GM23248 (cell line): ENCODE data around the gene SIVA1. TPM values are rescaled to one million over a fixed set of nuclear protein-coding genes. Genes with fewer than 3 reads are reported as not detected.

Experiments used
- DNase-seq: peaks from one replicate; pipeline ENCODE4 v3.0.0-alpha.2; 2015
- H2AFZ ChIP-seq: fragments of 200-600 bp; sonication (generic); 2 replicates; pipeline ENCODE4 v1.6.1; 2016; ENCODE audit warnings: antibody characterized with exemption
- H3F3A ChIP-seq: fragments of 200-600 bp; sonication (generic); 2 replicates; pipeline ENCODE4 v1.6.1; 2016; ENCODE audit warnings: mild to moderate bottlenecking, antibody characterized with exemption, mixed run types; ENCODE audit not compliant: insufficient read depth
- H3K27ac ChIP-seq: fragments of 200-600 bp; sonication (generic); 2 replicates; pipeline ENCODE4 v1.5.1; 2016; ENCODE audit warnings: mild to moderate bottlenecking
- H3K27me3 ChIP-seq: fragments of 200-600 bp; sonication (generic); replicated peaks from 2 replicates; pipeline ENCODE4 v1.6.1; 2016; ENCODE audit warnings: mild to moderate bottlenecking; ENCODE audit not compliant: insufficient read depth
- H3K36me3 ChIP-seq: fragments of 200-600 bp; sonication (generic); 2 replicates; pipeline ENCODE4 v1.6.1; 2016; ENCODE audit warnings: low read depth, mild to moderate bottlenecking
- H3K4me1 ChIP-seq: fragments of 200-600 bp; sonication (generic); 2 replicates; pipeline ENCODE4 v1.6.1; 2016; ENCODE audit warnings: mild to moderate bottlenecking; ENCODE audit not compliant: insufficient read depth
- H3K4me2 ChIP-seq: fragments of 200-600 bp; sonication (generic); one replicate; pipeline ENCODE4 v1.6.1; 2016; ENCODE audit warnings: mild to moderate bottlenecking; ENCODE audit not compliant: unreplicated experiment
- H3K4me3 ChIP-seq: fragments of 200-600 bp; sonication (generic); 2 replicates; pipeline ENCODE4 v1.5.1; 2016; ENCODE audit warnings: mild to moderate bottlenecking
- H3K79me2 ChIP-seq: fragments of 200-600 bp; sonication (generic); 2 replicates; pipeline ENCODE4 v1.6.1; 2016; ENCODE audit warnings: mild to moderate bottlenecking; ENCODE audit not compliant: insufficient read depth
- H3K9ac ChIP-seq: fragments of 200-600 bp; sonication (generic); 2 replicates; pipeline ENCODE4 v1.6.1; 2016; ENCODE audit warnings: mild to moderate bottlenecking
- H3K9me2 ChIP-seq: fragments of 200-600 bp; sonication (generic); 2 replicates; pipeline ENCODE4 v1.6.1; 2016; ENCODE audit warnings: mixed run types, mild to moderate bottlenecking, moderate library complexity; ENCODE audit not compliant: insufficient read depth
- H3K9me3 ChIP-seq: fragments of 200-600 bp; sonication (generic); one replicate; pipeline ENCODE4 v1.6.1; 2017; ENCODE audit warnings: low read depth
- H4K20me1 ChIP-seq: fragments of 200-600 bp; sonication (generic); 2 replicates; pipeline ENCODE4 v1.6.0; 2016; ENCODE audit not compliant: insufficient read depth
- EZH2 ChIP-seq: fragments of 200-600 bp; sonication (generic); IDR thresholded peaks from 2 replicates; pipeline ENCODE4 v1.6.1; 2018; ENCODE audit warnings: antibody characterized with exemption, mild to moderate bottlenecking; ENCODE audit not compliant: insufficient read depth, poor library complexity, severe bottlenecking
- EZH2phosphoT487 ChIP-seq: fragments of 200-600 bp; sonication (generic); IDR thresholded peaks from 2 replicates; pipeline ENCODE4 v1.6.1; 2018; ENCODE audit warnings: antibody characterized with exemption, moderate library complexity, mild to moderate bottlenecking, low read depth; ENCODE audit not compliant: insufficient read depth
- WGBS, 2 experiments: methylation state at CpG; one replicate each; pipeline ENCODE4 v1.1.6; 2015 to 2017; ENCODE audit warnings: low lambda C conversion rate in 2 of 2, low coverage in 1 of 2; ENCODE audit errors: missing lambda C conversion rate in 2 of 2; 5-methylcytosine and 5-hydroxymethylcytosine counted together
- in situ Hi-C: fragments of 300-500 bp; cut with MboI; formaldehyde crosslinking; loops from 2 replicates; pipeline ENCODE4 v1.15.0; 2020
- polyA plus RNA-seq: library from polyadenylated mRNA; unstranded; fragments of >200 nt; fragmentation: Nextera tagmentation; extraction: Ambion mirVana; gene quantifications from 2 replicates; pipeline ENCODE4 v1.2.1, GENCODE V29; 2016
- total RNA-seq: library from RNA; depleted of rRNA; stranded (reverse); fragments of >200 nt; shearing (Covaris generic); gene quantifications from 2 replicates; pipeline ENCODE4 v1.2.3, GENCODE V29; 2014

SIVA1 gene
- total and polyA plus RNA-seq, 2 experiments from 2014 or later = 132 to 174 TPM

DNA sequence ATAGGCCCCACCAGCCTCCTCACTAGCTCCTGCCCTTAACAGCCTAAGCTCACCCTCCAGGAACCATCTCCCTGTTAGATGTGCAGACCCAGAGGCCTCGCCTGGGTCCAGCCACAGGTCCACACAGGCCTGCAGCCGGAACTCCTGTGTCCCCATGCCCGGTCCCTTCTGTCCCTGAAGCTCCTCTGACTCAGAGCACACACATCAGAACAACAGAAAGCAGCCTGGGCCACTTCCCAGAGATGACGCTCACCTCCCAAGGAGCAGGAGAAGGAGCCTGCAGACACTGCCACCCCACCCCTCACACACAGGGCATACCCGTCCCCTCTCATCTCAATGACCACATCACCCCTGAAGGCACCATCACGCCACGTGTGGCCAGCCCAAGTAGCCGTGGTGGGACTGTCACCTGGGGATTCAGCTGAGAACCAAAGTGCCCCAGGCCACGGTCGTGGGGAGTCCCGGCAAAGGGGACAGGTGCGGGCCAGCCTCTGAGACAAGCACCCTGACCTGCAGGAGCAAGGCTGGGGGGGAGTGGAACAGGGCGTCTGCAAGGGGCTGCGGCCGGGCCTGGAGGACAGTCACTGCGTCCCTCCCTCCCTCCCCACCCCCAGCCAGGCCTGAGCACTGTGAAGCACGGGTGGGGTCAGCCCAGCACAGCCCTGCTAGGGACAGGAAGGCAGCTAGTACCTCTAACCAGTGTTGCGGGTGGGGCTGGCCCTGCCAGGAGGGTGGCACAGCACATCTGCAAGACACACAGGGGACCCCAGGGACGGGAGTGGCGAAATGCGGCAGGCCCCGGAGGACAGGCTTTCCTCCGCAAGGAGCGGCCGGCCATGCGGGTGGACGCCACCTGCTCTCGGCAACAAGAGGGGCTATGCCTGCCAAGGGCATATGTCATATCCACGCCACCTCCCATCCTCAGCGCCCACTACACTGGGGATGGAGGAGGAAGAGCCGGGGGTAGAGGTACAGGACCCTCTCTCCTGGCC lies 37.1 kb downstream of the SIVA1 start:
- in situ Hi-C loops = no loop called here
- Histone ChIP-seq H3K9ac (no peak overlapping the region), H4K20me1 (0 out of 2 replicates have a peak, but pooled peaks cover 5% of the 10 kb centered on the region), H3K4me2 (no peak overlapping the region), H3K79me2 (peaks cover 91% of the 10 kb centered on the region), H3K27ac (no peak overlapping the region), H3K9me2 (no peaks in the 10 kb centered on the region), H3K27me3 (no peaks in the 10 kb centered on the region), H3F3A (no peaks in the 10 kb centered on the region), H3K4me1 (peaks cover 13% of the 10 kb centered on the region), H2AFZ (no peak overlapping the region), H3K4me3 (no peak overlapping the region), H3K36me3 (no peaks in the 10 kb centered on the region), H3K9me3 (no peaks in the 10 kb centered on the region)
- TF ChIP-seq EZH2 (no peak), EZH2phosphoT487 (no peak)
- DNase-seq = no peak
- WGBS, 2 experiments = 90 to 92% methylated on average over 26 to 31 of the region's 31 CpGs

DNA sequence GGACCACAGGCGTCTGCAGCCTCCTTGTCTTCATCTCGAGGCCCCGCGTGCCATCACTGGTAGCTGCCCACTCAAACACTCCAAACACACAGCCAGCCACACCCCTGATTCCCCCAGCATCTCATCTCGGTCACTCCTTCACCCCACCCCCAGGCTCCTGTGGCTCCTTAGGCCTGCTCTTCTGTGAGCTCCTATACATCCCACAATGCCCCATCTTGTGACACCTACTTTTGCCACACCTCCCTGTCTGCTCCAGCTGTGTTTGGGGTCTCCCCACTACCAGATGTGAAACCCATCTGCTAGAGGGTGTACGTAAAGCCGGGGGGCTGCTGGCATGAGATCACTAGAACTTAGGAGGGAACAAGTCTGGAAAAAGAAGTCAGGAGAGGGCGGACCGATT lies 38.5 kb downstream of the SIVA1 start:
- DNase-seq = no peak
- Histone ChIP-seq H3K4me3 (no peak overlapping the region), H3K9me2 (no peaks in the 10 kb centered on the region), H3K9ac (no peak overlapping the region), H3K27me3 (no peaks in the 10 kb centered on the region), H3F3A (peaks cover 5% of the 10 kb centered on the region; the same call in 1 of the 2 replicates), H4K20me1 (0 out of 2 replicates have a peak, but pooled peaks cover 5% of the 10 kb centered on the region), H3K27ac (no peak overlapping the region), H3K36me3 (no peaks in the 10 kb centered on the region), H3K4me1 (peaks cover 16% of the 10 kb centered on the region), H2AFZ (no peak overlapping the region), H3K4me2 (no peak overlapping the region), H3K9me3 (no peaks in the 10 kb centered on the region), H3K79me2 (peaks cover 84% of the 10 kb centered on the region)
- 79 to 89% methylated on average over 9 of the region's 9 CpGs for WGBS, 2 experiments
- no peak for TF ChIP-seq EZH2phosphoT487
- no peak for TF ChIP-seq EZH2
- in situ Hi-C loops = no loop called here

- Histone ChIP-seq H3K79me2 (peaks cover 75% of the 10 kb centered on the region), H3K9me2 (no peaks in the 10 kb centered on the region), H3K9me3 (no peaks in the 10 kb centered on the region), H3K4me1 (peaks cover 16% of the 10 kb centered on the region), H3K36me3 (no peaks in the 10 kb centered on the region), H3F3A (peaks cover 6% of the 10 kb centered on the region; the same call in 1 of the 2 replicates), H3K4me2 (no peak overlapping the region), H3K27ac (no peak overlapping the region), H3K27me3 (no peaks in the 10 kb centered on the region), H4K20me1 (0 out of 2 replicates have a peak, but pooled peaks cover 5% of the 10 kb centered on the region), H3K9ac (no peak overlapping the region; the same call in 1 of the 2 replicates), H3K4me3 (no peak overlapping the region), H2AFZ (no peak overlapping the region)
- DNase-seq = no peak
- WGBS, 2 experiments = 75 to 84% methylated on average over 23 to 25 of the region's 25 CpGs
- in situ Hi-C loops = no loop called here
- TF ChIP-seq EZH2 (no peak), EZH2phosphoT487 (no peak)
Observed at GRCh38 chr14:104792101-104792884, 39.3 kb downstream of the SIVA1 start.
